NCI-H2196 (cell line): ENCODE results near the gene ALDH16A1.

Experiments
- DNase-seq: peaks from one replicate; lab custom pipeline; 2025; ENCODE audit not compliant: unreplicated experiment; lab: John Stamatoyannopoulos, UW

ALDH16A1 gene

DNA sequence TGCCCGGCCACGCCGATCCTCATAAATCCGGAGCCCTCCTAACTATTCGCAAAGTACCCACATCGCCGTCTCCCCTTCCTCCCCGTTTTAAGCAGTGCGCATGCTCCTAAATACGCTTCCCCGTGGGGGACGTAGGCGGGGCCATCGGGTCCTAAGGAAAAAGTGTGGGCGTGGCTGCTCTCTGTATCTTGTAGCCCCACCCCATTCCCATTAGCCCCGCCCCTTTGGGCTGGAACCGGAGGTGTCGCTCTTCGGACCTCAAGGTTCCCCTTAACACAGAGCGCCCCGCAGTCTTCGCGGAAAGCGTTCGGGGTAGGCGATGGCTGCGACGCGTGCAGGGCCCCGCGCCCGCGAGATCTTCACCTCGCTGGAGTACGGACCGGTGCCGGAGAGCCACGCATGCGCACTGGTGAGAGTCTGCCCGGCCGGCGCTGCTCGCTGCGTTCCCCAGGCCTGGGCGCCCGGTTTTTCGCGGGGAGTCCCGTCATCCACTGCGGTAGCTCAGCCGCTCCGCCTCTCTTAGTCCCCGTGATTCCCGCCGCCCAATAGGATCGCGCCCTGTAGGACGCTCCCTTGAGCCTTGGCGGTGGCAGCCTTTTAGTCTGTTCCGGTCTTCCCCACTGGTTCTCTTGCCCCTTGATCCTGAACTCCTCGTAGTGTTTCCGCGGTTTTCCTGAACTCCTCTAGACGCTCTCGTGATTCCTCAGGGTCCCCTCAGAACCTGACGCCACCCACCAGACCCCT, at the start of gene ALDH16A1:
ALDH16A1 (plus strand) TSS at position 213 of the 744 bp plus-strand sequence; CDS start at position 320, 107 bp downstream.
- peak; percentile 98 for DNase-seq

DNA sequence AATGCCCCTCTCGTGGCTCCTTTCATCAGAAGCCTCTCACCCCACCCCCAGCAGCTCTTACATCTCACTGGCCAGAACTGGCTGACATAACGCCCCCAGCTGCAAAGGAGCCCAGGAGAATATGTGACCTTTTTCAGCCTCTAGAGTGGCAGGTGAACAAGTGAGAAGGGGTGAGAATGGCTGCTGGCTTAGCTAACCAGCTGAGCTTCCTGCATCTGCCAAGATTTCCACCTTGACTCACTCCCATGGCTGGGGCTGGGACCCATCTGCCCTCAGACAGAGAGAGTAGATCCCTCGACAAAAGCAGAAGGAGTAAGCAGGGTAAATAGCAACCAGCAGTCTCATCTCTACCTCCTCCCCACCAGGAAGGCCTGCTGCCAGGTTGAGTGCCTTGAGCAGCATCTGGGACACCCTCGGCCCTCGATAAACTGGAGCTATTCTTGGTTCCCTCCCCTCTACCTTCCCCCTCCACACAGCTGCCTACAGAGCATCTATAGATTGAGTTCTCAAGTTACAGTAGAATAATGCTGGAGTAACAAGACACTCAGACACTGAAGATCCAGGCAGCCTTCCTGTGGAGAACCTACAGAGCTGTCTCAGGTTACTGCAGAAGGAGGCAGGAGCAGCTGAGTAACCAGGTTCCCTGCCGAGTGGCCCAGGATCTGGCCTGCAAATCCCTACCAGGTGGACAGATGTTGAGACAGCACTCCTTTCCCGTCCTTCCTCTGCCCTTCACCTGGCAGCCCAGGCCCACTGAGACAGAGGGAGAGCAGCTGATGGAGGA, 49.4 kb upstream of the ALDH16A1 start:
- DNase-seq, result peak; percentile 88

DNA sequence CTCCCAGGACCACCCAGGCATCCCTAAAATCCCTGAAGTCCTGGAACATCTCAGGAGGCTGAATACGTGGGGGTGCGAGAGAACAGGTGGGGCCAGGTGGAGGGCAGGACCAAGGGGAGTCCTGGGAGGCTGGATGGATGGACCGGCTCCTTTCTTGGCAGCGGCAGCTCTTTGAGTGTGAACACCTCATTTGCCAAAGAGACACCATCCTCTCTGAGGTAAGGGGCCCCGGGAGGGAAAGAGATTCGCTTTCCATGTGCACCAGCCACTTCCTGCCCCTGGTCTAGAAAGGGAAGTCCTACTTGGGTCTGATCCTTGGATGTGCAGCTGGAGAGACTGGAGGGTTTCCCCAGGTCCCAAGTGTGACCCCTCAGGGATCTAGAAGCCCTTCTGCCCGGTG, 45.9 kb upstream of the ALDH16A1 start:
- DNase-seq, result no peak

DNA sequence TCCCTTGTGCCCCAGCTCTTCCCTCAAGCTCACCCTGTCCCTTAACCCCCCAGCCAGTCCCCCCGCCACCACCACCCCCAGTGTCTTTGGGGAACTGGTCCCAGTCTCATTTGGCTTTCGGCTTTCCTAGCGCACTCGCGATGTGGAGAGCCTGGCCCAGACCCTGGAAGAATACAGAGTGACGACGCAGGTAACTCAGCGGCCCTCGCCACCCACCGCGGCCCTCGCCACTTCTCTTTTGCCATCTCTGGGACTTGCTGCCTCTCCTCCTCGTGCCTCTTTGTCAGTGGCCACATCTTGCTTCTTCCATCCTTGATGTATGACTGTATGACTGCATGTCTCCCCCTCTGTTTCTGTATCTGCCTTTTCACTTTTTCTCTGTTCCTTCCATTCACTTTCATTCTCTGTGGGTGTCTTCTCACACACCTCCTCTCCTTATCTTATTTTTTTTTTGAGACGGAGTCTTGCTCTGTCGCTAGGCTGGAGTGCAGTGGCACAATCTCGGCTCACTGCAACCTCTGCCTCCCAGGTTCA, 45.5 kb upstream of the ALDH16A1 start:
- DNase-seq, result no peak

DNA sequence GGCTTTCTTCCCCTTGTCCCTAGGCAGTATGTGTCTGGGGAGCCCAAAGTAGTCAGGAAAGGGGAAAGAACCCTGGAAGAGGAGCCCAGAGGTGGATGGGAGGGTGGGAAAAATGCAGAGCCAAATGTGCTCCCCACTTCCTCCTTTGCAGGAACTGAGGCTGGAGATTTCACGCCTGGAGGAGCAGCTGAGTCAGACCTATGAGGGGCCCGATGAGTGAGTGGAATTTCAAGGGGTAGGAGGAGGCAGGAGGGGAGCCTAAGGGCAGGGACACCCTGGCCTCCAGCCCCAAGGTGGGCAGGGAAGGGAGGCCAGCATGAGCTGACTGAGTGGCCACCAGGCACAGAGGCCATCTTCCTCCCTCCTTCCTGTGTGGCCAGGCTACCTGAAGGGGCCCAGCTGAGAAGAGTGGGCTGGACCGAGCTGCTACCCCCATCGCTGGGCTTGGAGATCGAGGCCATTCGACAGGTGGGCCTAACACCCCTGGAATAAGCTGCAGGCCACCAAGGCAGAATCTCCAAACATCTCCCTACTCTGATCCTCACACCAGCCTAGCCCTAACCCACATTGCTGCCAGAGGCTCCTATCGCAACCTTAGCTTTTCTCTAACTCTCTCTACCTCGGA, 44.1 kb upstream of the ALDH16A1 start:
- DNase-seq, result no peak

GRCh38 chr19:49409441-49410029, 43.5 kb upstream of the ALDH16A1 start:
- DNase-seq, result peak; percentile 11

- no peak for DNase-seq
Measured at GRCh38 chr19:49411681-49412326, 41.2 kb upstream of the ALDH16A1 start.

DNA sequence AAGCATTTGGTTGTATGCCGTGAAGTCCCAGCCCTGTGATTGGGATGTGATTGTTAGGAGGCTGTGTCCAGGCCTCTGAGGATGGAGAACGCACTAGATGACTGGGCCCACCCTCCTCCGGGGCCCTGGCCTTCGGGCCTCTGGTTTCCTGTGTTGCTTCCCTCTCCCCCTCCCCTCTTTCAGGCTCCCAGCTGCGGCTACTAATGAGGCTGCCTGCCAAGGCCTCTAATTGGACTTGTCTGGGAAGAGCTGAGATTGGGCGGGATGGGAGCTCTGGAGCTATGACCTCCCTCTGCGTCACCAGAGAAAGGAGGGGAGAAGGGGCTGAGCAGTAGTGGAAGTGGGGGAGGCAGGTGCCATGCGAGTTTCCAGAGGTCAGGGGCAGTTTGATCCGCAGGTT, 39.7 kb upstream of the ALDH16A1 start:
- DNase-seq, result no peak

- DNase-seq, result no peak
Measured at GRCh38 chr19:49414256-49414655, 38.8 kb upstream of the ALDH16A1 start.

DNA sequence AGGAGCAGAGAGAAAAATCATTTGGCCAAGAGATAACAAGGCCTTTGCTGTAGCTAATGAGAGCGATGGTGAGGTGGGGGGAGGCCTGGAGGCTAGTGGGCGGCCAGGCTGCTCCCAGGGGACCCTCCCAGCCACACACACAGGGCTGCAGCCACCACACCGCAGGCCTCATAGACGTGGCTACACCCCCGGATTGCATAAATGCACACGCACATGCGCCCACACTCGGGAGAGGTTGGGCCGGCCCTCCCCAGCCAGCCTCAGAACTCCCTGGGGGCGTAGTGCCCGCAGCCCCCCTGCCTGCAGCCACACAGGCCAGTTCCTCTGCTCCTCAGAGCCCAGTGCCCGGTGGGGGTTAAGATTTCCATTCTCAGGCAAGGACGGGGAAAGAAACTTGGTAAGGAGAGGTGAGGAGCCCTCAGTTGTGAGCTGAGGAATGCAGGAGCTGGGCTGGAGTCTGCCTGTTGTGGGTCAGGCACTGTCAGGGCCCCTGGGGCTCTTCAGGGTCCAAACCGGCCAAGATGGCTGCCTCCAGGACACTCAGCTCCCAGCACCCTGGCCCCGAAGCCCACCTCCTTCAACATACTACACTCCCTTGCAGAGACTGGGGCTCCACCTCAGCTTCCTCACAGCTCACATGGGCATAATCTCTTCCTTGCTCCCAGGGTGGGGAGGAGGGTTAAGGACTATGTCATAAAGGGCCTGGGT, 37.8 kb upstream of the ALDH16A1 start:
- DNase-seq, result no peak

- no peak for DNase-seq
Measured at GRCh38 chr19:49415810-49416200, 37.2 kb upstream of the ALDH16A1 start.

- no peak for DNase-seq
Measured at GRCh38 chr19:49417088-49417487, 35.9 kb upstream of the ALDH16A1 start.

- no peak for DNase-seq
Measured at GRCh38 chr19:49418511-49418910, 34.5 kb upstream of the ALDH16A1 start.

GRCh38 chr19:49419173-49419572, 33.9 kb upstream of the ALDH16A1 start:
- DNase-seq, result no peak

- DNase-seq, result no peak
Measured at GRCh38 chr19:49420227-49420626, 32.8 kb upstream of the ALDH16A1 start.

DNA sequence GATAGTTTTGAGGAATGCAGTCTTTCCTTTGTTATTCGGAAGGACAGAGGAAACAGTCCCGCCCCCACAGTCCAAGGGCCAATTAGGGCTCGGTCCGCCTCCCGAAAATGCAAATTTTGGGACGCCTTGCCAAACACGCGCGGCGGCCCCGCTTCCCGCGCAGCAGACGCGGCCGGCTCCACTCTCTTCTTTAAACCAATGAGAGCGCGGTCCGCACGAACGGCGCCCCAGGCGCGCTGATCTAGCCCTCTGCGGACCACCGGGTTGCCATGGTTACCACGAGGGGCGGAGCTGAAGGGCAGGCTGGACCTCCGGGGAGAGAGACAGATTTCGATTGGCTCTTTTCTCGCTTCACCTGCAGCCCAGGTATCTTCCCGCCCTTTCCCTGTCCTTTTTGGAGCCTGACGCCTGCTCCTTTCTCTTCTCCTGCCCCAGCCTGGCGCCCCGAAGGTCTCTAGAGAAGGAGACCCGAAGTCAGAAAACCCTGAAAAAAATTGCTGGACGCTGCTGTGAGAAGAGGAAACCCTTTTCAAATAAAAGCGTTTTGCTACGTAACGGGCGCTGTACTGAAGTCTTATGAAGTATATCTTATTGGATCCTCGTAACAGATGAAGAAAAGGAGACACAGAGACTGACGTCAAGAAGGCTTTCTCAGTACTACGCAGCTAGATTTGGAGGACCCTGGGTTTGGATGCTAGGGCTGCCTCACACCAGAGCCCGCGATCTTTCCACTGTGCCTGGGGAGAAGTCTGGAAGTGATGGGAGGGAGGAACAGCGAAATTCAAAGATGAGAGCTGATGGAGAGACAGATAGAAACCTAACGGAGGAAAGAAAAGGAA, 31.8 kb upstream of the ALDH16A1 start:
- peak; percentile 94 for DNase-seq

DNA sequence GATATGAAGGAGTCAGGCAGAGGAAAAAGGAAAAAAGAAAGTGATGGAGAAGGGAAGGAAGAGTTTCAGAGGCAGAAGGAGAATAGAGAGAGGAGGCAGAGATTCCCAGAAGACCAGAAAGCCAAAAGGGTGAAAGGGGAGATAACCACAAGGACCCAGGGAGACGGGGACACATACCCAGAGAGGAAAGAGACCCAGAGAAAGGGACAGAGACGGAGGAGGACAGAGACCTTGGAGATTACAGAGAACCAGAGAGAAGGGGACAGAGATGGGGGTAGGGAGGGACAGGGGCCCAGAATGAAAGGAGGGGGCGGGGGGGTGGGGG, 31.2 kb upstream of the ALDH16A1 start:
- no peak for DNase-seq

DNA sequence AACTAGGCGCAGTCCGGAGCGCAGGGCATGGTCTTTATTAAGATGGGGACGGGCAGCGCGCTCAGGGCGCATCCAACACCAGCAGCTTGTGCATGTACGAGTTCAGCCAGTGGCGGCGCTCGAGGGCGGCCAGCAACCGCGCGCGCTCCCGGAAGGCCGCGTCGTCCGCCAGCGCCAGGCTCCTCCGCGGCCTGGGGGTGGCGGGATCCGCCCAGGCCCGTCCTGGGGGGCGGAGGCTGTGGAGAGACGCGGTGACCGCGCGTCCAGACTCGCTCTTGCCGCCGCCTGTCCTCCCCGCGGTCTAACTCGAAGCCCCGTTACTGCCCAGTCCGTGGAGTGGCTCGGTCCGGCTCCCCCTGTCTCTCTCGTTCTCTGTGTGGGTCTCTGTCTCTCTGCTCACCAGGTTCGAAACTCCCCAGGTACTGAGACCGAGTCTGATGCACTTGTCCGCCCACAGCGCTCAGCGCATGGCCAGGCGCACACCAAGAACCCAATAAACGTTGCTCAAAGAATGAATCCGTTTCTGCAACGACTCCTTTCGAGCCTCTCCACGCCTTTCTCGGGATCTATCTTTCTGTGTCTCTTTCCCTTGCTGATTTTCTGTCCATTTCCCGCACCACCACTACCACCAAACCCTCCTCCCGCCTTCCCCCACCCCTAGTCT, 30.5 kb upstream of the ALDH16A1 start:
- DNase-seq, result peak; percentile 70
